PC-3 (cell line): ENCODE measurements around the gene MPIG6B. TPM values are rescaled to one million over a fixed set of nuclear protein-coding genes. Genes with fewer than 3 reads are reported as not detected.

Experiments used
- ATAC-seq: fragments of 200-7000 bp; cut with Tn5 transposase; 2 replicates; pipeline ENCODE4 v1.9.1; 2020; ENCODE audit warnings: mild to moderate bottlenecking, moderate library complexity
- BruUV-seq: library from RNA; stranded (reverse); fragments of 400-500 nt; replicated peaks from 2 replicates; lab custom pipeline; 2021; lab: Mats Ljungman, UMichigan
- CTCF ChIA-PET: fragments of 300-600 bp; sonication (Branson Sonifier 250); formaldehyde crosslinking; loops from one replicate; lab custom pipeline; 2022; ENCODE audit warnings: antibody characterized with exemption; lab: Charles Lee
- POLR2A ChIA-PET: fragments of 300-600 bp; sonication (Branson Sonifier 250); formaldehyde crosslinking; loops from one replicate; lab custom pipeline; 2022; ENCODE audit warnings: antibody characterized with exemption; ENCODE audit not compliant: unreplicated experiment; lab: Charles Lee
- DNase-seq: peaks from one replicate; pipeline ENCODE4 v3.0.0-alpha.2; 2015
- H2AFZ ChIP-seq: fragments of 300-600 bp; sonication (generic); 2 replicates; pipeline ENCODE4 v1.6.0; 2016; ENCODE audit warnings: antibody characterized with exemption, low read length
- H3F3A ChIP-seq: fragments of 300-600 bp; sonication (generic); one replicate; pipeline ENCODE4 v1.6.0; 2017; ENCODE audit warnings: antibody characterized with exemption, low read length, control low read depth, mild to moderate bottlenecking; ENCODE audit not compliant: unreplicated experiment
- H3K27ac ChIP-seq: fragments of 300-600 bp; sonication (generic); 2 replicates; pipeline ENCODE4 v1.5.1; 2016; ENCODE audit warnings: mild to moderate bottlenecking, low read length
- H3K27me3 ChIP-seq: fragments of 300-600 bp; sonication (generic); 2 replicates; pipeline ENCODE4 v1.6.1; 2016; ENCODE audit warnings: low read length, mixed read lengths
- H3K36me3 ChIP-seq: fragments of 300-600 bp; sonication (generic); 2 replicates; pipeline ENCODE4 v1.6.1; 2016; ENCODE audit warnings: low read depth, mixed run types, low read length, mixed read lengths
- H3K4me1 ChIP-seq: fragments of 300-600 bp; sonication (generic); 2 replicates; pipeline ENCODE4 v1.5.1; 2016; ENCODE audit warnings: low read length; ENCODE audit not compliant: insufficient read depth
- H3K4me2 ChIP-seq: fragments of 300-600 bp; sonication (generic); 2 replicates; pipeline ENCODE4 v1.6.0; 2016; ENCODE audit warnings: low read length
- H3K4me3 ChIP-seq: fragments of 300-600 bp; sonication (generic); 2 replicates; pipeline ENCODE4 v1.5.1; 2016; ENCODE audit warnings: mild to moderate bottlenecking, low read length, mixed read lengths
- H3K79me2 ChIP-seq: fragments of 300-600 bp; sonication (generic); 2 replicates; pipeline ENCODE4 v1.6.1; 2017; ENCODE audit warnings: low read length, mixed read lengths
- H3K9ac ChIP-seq: fragments of 300-600 bp; sonication (generic); 2 replicates; pipeline ENCODE4 v1.6.0; 2016; ENCODE audit warnings: mild to moderate bottlenecking, low read length
- H3K9me2 ChIP-seq: fragments of 300-600 bp; sonication (generic); replicated peaks from 2 replicates; pipeline ENCODE4 v1.6.1; 2016; ENCODE audit warnings: mixed run types, low read length, mixed read lengths
- H3K9me3 ChIP-seq: fragments of 300-600 bp; sonication (generic); 2 replicates; pipeline ENCODE4 v1.6.1; 2016; ENCODE audit warnings: low read length, mixed read lengths
- H4K20me1 ChIP-seq: fragments of 300-600 bp; sonication (generic); 2 replicates; pipeline ENCODE4 v1.6.1; 2016; ENCODE audit warnings: low read length, mixed read lengths
- EZH2 ChIP-seq: fragments of 300-600 bp; sonication (generic); IDR thresholded peaks from one replicate; pipeline ENCODE4 v1.6.1; 2017; ENCODE audit warnings: antibody characterized with exemption, mild to moderate bottlenecking, low read length; ENCODE audit not compliant: unreplicated experiment
- EZH2phosphoT487 ChIP-seq: fragments of 300-600 bp; sonication (generic); IDR thresholded peaks from 2 replicates; pipeline ENCODE4 v1.6.1; 2018; ENCODE audit warnings: mild to moderate bottlenecking, antibody characterized with exemption, low read length, borderline replicate concordance
- intact Hi-C: fragments of 100-400 bp; cut with micrococcal nuclease; formaldehyde crosslinking; loops from 2 replicates; pipeline ENCODE4 v1.9.0; 2023
- total RNA-seq: library from RNA; depleted of rRNA; stranded (reverse); fragments of >200 nt; gene quantifications from 2 replicates; pipeline ENCODE4 v1.2.3, GENCODE V29; 2014
- TF ChIP-seq, protein P1 (sequence below): fragments of 300-600 bp; sonication (generic); conservative IDR thresholded peaks from 2 replicates; pipeline ENCODE4 v1.5.1; 2017; ENCODE audit warnings: antibody characterized with exemption, low read depth, mild to moderate bottlenecking, low read length

MPIG6B gene
- total RNA-seq, 1 experiment from 2014 or later = not detected

DNA sequence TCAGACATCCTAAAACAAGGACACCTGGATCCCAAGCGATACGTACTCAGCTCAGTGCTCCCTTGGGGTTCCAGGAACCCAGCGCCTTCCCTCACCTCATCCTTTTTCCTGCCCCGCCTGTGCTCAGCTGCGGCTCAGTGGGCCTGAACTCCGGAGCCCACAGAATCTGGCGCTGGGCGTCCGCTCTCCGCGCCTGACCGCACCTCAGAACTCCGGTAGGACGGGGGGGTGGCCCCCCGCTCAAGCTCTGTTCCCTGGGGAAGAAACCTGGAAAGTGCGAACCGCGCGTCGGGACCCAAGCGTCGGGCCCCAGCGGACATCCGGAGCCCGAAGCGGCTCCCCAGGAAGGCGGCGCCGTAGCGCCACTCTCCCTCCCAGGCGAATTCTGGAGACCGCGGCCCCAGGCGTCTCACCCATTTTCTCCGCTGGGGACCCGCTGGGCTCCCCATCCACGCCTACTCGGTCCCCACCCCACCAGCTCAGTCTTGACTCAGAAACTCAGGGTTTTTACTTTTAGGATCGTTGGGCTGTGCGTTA, 42.0 kb upstream of the MPIG6B start:
- TF ChIP-seq, protein P1, sequence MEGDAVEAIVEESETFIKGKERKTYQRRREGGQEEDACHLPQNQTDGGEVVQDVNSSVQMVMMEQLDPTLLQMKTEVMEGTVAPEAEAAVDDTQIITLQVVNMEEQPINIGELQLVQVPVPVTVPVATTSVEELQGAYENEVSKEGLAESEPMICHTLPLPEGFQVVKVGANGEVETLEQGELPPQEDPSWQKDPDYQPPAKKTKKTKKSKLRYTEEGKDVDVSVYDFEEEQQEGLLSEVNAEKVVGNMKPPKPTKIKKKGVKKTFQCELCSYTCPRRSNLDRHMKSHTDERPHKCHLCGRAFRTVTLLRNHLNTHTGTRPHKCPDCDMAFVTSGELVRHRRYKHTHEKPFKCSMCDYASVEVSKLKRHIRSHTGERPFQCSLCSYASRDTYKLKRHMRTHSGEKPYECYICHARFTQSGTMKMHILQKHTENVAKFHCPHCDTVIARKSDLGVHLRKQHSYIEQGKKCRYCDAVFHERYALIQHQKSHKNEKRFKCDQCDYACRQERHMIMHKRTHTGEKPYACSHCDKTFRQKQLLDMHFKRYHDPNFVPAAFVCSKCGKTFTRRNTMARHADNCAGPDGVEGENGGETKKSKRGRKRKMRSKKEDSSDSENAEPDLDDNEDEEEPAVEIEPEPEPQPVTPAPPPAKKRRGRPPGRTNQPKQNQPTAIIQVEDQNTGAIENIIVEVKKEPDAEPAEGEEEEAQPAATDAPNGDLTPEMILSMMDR = no peak
- TF ChIP-seq EZH2phosphoT487 (no peak), EZH2 (no peak)
- peaks cover 16% of the 10 kb centered on the region for H3K4me1 ChIP-seq
- TSS peak; percentile 69 for BruUV-seq
- H3K4me2 ChIP-seq = peak overlapping the region; percentile 85
- H3K36me3 ChIP-seq = no peaks in the 10 kb centered on the region
- ChIA-PET CTCF (interaction anchor here (0.6 to 1.0 kb wide), 2 partner anchors 51 to 89 kb away, joined by 4 read pairs; no protein-coding TSS in a partner anchor), POLR2A (no interaction called here)
- no peaks in the 10 kb centered on the region for H3K27me3 ChIP-seq
- H3K4me3 ChIP-seq = peak overlapping the region; percentile 67
- peaks cover 4% of the 10 kb centered on the region for H3F3A ChIP-seq
- H3K79me2 ChIP-seq = no peaks in the 10 kb centered on the region
- H3K9me2 ChIP-seq = no peaks in the 10 kb centered on the region
- H2AFZ ChIP-seq = peak overlapping the region; percentile 83
- H4K20me1 ChIP-seq = no peaks in the 10 kb centered on the region
- ATAC-seq = peak; percentile 54
- no peaks in the 10 kb centered on the region for H3K9me3 ChIP-seq
- H3K9ac ChIP-seq = peak overlapping the region; percentile 59
- intact Hi-C loops = loop anchor here (10.0 kb wide), 2 partner anchors 154 to 184 kb away; partner anchors contain the start of gene NEU1
- DNase-seq = peak; percentile 48
- peak overlapping the region; percentile 10; the same call in 1 of the 2 replicates for H3K27ac ChIP-seq

DNA sequence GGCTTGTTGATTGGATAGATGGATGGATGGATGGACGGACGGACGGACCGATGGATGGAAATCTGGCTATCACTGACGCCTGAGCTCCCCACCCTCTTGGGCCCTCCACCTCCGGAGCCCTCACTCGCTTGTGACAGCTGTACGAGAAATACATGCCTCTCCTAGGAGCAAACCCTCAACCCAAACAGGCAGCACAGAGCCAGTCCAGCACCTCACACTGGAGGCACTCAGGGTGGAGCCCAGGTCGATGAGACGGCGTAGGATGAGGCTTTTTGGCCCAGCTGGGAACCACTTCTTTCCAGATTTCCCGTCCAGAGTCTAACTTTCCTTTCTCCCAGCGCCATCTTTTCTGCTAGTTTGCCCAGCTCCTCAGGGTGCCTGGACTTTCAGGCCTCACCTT, 39.6 kb upstream of the MPIG6B start:
- H3K4me3 ChIP-seq = no peak overlapping the region
- TF ChIP-seq EZH2phosphoT487 (no peak), EZH2 (no peak)
- TF ChIP-seq, protein P1 = no peak
- ATAC-seq (no peak), DNase-seq (no peak)
- no peaks in the 10 kb centered on the region for H3K9me2 ChIP-seq
- H3K27me3 ChIP-seq = no peaks in the 10 kb centered on the region
- H3K9ac ChIP-seq = no peak overlapping the region
- H4K20me1 ChIP-seq = no peaks in the 10 kb centered on the region
- H3F3A ChIP-seq = no peaks in the 10 kb centered on the region
- no peaks in the 10 kb centered on the region for H3K9me3 ChIP-seq
- ChIA-PET CTCF (no interaction called here), POLR2A (no interaction called here)
- H3K4me1 ChIP-seq = peaks cover 10% of the 10 kb centered on the region
- intact Hi-C loops = loop anchor here (10.0 kb wide), 2 partner anchors 151 to 181 kb away; partner anchors contain the start of gene NEU1
- no peak overlapping the region for H2AFZ ChIP-seq
- peaks cover 4% of the 10 kb centered on the region; the same call in 1 of the 2 replicates for H3K36me3 ChIP-seq
- H3K4me2 ChIP-seq = no peak overlapping the region
- H3K27ac ChIP-seq = no peak overlapping the region
- H3K79me2 ChIP-seq = no peaks in the 10 kb centered on the region
- no TSS peak for BruUV-seq

DNA sequence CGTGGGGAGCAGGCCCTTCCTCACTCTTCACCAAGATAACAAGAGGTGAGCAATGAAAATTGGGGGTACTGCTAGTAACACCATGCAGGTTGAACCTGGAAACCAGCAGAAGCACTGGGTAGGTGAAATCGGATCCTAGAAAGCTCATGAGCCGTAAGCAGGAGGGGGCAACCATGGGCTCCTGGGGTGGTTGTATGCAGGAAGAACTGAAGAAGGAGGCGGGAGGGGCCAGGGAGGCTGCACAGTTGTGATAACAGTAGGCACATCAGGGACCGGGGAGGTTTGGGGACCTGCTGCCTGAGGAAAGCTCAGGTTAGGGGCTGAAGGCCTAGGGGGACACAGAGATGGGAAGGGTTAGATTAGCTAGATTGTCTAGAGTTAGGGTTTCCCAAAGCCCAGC, 36.7 kb upstream of the MPIG6B start:
- no peak for ATAC-seq
- CTCF ChIA-PET = no interaction called here
- TF ChIP-seq EZH2 (no peak), EZH2phosphoT487 (no peak)
- TF ChIP-seq, protein P1 = no peak
- no peak overlapping the region for H3K4me3 ChIP-seq
- H3K79me2 ChIP-seq = no peaks in the 10 kb centered on the region
- no TSS peak for BruUV-seq
- POLR2A ChIA-PET = no interaction called here
- no peak overlapping the region for H2AFZ ChIP-seq
- no peaks in the 10 kb centered on the region for H3K27me3 ChIP-seq
- no peak overlapping the region for H3K27ac ChIP-seq
- H3K9me2 ChIP-seq = no peaks in the 10 kb centered on the region
- H3K36me3 ChIP-seq = peaks cover 8% of the 10 kb centered on the region; the same call in 1 of the 2 replicates
- peaks cover 3% of the 10 kb centered on the region; the same call in 1 of the 2 replicates for H3K4me1 ChIP-seq
- H3K4me2 ChIP-seq = no peak overlapping the region
- no peaks in the 10 kb centered on the region for H4K20me1 ChIP-seq
- no peaks in the 10 kb centered on the region for H3K9me3 ChIP-seq
- H3K9ac ChIP-seq = no peak overlapping the region
- intact Hi-C loops = loop anchor here (10.0 kb wide), 2 partner anchors 148 to 178 kb away; partner anchors contain the start of gene NEU1
- no peak for DNase-seq
- H3F3A ChIP-seq = no peaks in the 10 kb centered on the region
